ENCODE results near the gene SPZ1.
"Not testable (repeated sequence)": the region's sequence is repeated elsewhere in the genome, so short reads cannot be mapped to it uniquely, and the experiment has no call there.

The SPZ1 gene

GRCh38 chr5:80296121-80296520, 23.7 kb upstream of the SPZ1 start:
- no peak overlapping the region for H3K9ac ChIP-seq (ENCODE audit: low read length in 2 of 2)
- H3K9me3 ChIP-seq (ENCODE audit: control insufficient read depth in 2 of 2, low read length in 2 of 2), result no peaks in the 10 kb centered on the region
- H3K27ac ChIP-seq (ENCODE audit: low read length), result no peak overlapping the region
- no peaks in the 10 kb centered on the region for H3K27me3 ChIP-seq (ENCODE audit: control insufficient read depth in 1 of 2, insufficient read depth in 2 of 2, low read length in 2 of 2)
- H3K4me3 ChIP-seq (ENCODE audit: low read length in 2 of 2), result no peak overlapping the region
- no peaks in the 10 kb centered on the region for H3K36me3 ChIP-seq (ENCODE audit: control insufficient read depth in 2 of 2, insufficient read depth in 2 of 2, low read length in 2 of 2)
- H3K4me1 ChIP-seq (ENCODE audit: control insufficient read depth, insufficient read depth, low read length), result no peaks in the 10 kb centered on the region

- Histone ChIP-seq H3K9me3 (ENCODE audit: control insufficient read depth in 2 of 2, low read length in 2 of 2) (no peaks in the 10 kb centered on the region), H3K36me3 (ENCODE audit: control insufficient read depth in 2 of 2, insufficient read depth in 2 of 2, low read length in 2 of 2) (no peaks in the 10 kb centered on the region), H3K27ac (ENCODE audit: low read length) (no peak overlapping the region), H3K4me1 (ENCODE audit: control insufficient read depth, insufficient read depth, low read length) (no peaks in the 10 kb centered on the region), H3K27me3 (ENCODE audit: control insufficient read depth in 1 of 2, insufficient read depth in 2 of 2, low read length in 2 of 2) (no peaks in the 10 kb centered on the region), H3K4me3 (ENCODE audit: low read length in 2 of 2) (no peak overlapping the region), H3K9ac (ENCODE audit: low read length in 2 of 2) (no peak overlapping the region)
These were observed 20.2 kb upstream of the SPZ1 start for GRCh38 chr5:80299601-80300000.

GRCh38 chr5:80300125-80300524, 19.7 kb upstream of the SPZ1 start:
- Histone ChIP-seq H3K9me3 (ENCODE audit: control insufficient read depth in 2 of 2, low read length in 2 of 2) (no peaks in the 10 kb centered on the region), H3K4me3 (ENCODE audit: low read length in 2 of 2) (no peak overlapping the region), H3K36me3 (ENCODE audit: control insufficient read depth in 2 of 2, insufficient read depth in 2 of 2, low read length in 2 of 2) (no peaks in the 10 kb centered on the region), H3K4me1 (ENCODE audit: control insufficient read depth, insufficient read depth, low read length) (no peaks in the 10 kb centered on the region), H3K9ac (ENCODE audit: low read length in 2 of 2) (no peak overlapping the region), H3K27ac (ENCODE audit: low read length) (no peak overlapping the region), H3K27me3 (ENCODE audit: control insufficient read depth in 1 of 2, insufficient read depth in 2 of 2, low read length in 2 of 2) (no peaks in the 10 kb centered on the region)

GRCh38 chr5:80300796-80301195, 19.0 kb upstream of the SPZ1 start:
- H3K9ac ChIP-seq (ENCODE audit: low read length in 2 of 2); H3K36me3 ChIP-seq (ENCODE audit: control insufficient read depth in 2 of 2, insufficient read depth in 2 of 2, low read length in 2 of 2); H3K27me3 ChIP-seq (ENCODE audit: control insufficient read depth in 1 of 2, insufficient read depth in 2 of 2, low read length in 2 of 2); H3K9me3 ChIP-seq (ENCODE audit: control insufficient read depth in 2 of 2, low read length in 2 of 2); H3K4me1 ChIP-seq (ENCODE audit: control insufficient read depth, insufficient read depth, low read length); H3K27ac ChIP-seq (ENCODE audit: low read length); H3K4me3 ChIP-seq (ENCODE audit: low read length in 2 of 2): not testable (repeated sequence)

GRCh38 chr5:80301342-80301741, 18.5 kb upstream of the SPZ1 start:
- H3K4me3 ChIP-seq (ENCODE audit: low read length in 2 of 2), result not testable (repeated sequence)

GRCh38 chr5:80302636-80303035, 17.2 kb upstream of the SPZ1 start:
- Histone ChIP-seq H3K27ac (ENCODE audit: low read length) (no peak overlapping the region), H3K9me3 (ENCODE audit: control insufficient read depth in 2 of 2, low read length in 2 of 2) (no peaks in the 10 kb centered on the region), H3K4me1 (ENCODE audit: control insufficient read depth, insufficient read depth, low read length) (no peaks in the 10 kb centered on the region), H3K27me3 (ENCODE audit: control insufficient read depth in 1 of 2, insufficient read depth in 2 of 2, low read length in 2 of 2) (no peaks in the 10 kb centered on the region), H3K4me3 (ENCODE audit: low read length in 2 of 2) (no peak overlapping the region), H3K36me3 (ENCODE audit: control insufficient read depth in 2 of 2, insufficient read depth in 2 of 2, low read length in 2 of 2) (no peaks in the 10 kb centered on the region), H3K9ac (ENCODE audit: low read length in 2 of 2) (no peak overlapping the region)

More at GRCh38 chr5:80301342-80301741, 18.5 kb upstream of the SPZ1 start:
- not testable (repeated sequence) for H3K27me3 ChIP-seq (ENCODE audit: control insufficient read depth in 1 of 2, insufficient read depth in 2 of 2, low read length in 2 of 2); H3K9me3 ChIP-seq (ENCODE audit: control insufficient read depth in 2 of 2, low read length in 2 of 2); H3K36me3 ChIP-seq (ENCODE audit: control insufficient read depth in 2 of 2, insufficient read depth in 2 of 2, low read length in 2 of 2); H3K9ac ChIP-seq (ENCODE audit: low read length in 2 of 2); H3K4me1 ChIP-seq (ENCODE audit: control insufficient read depth, insufficient read depth, low read length); H3K27ac ChIP-seq (ENCODE audit: low read length)

GRCh38 chr5:80308526-80308925, 11.3 kb upstream of the SPZ1 start:
- Histone ChIP-seq H3K4me1 (ENCODE audit: control insufficient read depth, insufficient read depth, low read length) (no peaks in the 10 kb centered on the region), H3K27ac (ENCODE audit: low read length) (no peak overlapping the region), H3K36me3 (ENCODE audit: control insufficient read depth in 2 of 2, insufficient read depth in 2 of 2, low read length in 2 of 2) (no peaks in the 10 kb centered on the region), H3K4me3 (ENCODE audit: low read length in 2 of 2) (no peak overlapping the region), H3K9ac (ENCODE audit: low read length in 2 of 2) (no peak overlapping the region), H3K27me3 (ENCODE audit: control insufficient read depth in 1 of 2, insufficient read depth in 2 of 2, low read length in 2 of 2) (no peaks in the 10 kb centered on the region), H3K9me3 (ENCODE audit: control insufficient read depth in 2 of 2, low read length in 2 of 2) (no peaks in the 10 kb centered on the region)

GRCh38 chr5:80309871-80310665, 9.7 kb upstream of the SPZ1 start:
- Histone ChIP-seq H3K27ac (ENCODE audit: low read length) (no peak overlapping the region), H3K4me3 (ENCODE audit: low read length in 2 of 2) (no peak overlapping the region), H3K36me3 (ENCODE audit: control insufficient read depth in 2 of 2, insufficient read depth in 2 of 2, low read length in 2 of 2) (no peaks in the 10 kb centered on the region), H3K9me3 (ENCODE audit: control insufficient read depth in 2 of 2, low read length in 2 of 2) (no peaks in the 10 kb centered on the region), H3K4me1 (ENCODE audit: control insufficient read depth, insufficient read depth, low read length) (no peaks in the 10 kb centered on the region), H3K9ac (ENCODE audit: low read length in 2 of 2) (no peak overlapping the region), H3K27me3 (ENCODE audit: control insufficient read depth in 1 of 2, insufficient read depth in 2 of 2, low read length in 2 of 2) (no peaks in the 10 kb centered on the region)

GRCh38 chr5:80315244-80315643, 4.6 kb upstream of the SPZ1 start:
- Histone ChIP-seq H3K27ac (ENCODE audit: low read length) (no peak overlapping the region), H3K4me1 (ENCODE audit: control insufficient read depth, insufficient read depth, low read length) (no peaks in the 10 kb centered on the region), H3K27me3 (ENCODE audit: control insufficient read depth in 1 of 2, insufficient read depth in 2 of 2, low read length in 2 of 2) (no peaks in the 10 kb centered on the region), H3K9ac (ENCODE audit: low read length in 2 of 2) (no peak overlapping the region), H3K4me3 (ENCODE audit: low read length in 2 of 2) (no peak overlapping the region), H3K36me3 (ENCODE audit: control insufficient read depth in 2 of 2, insufficient read depth in 2 of 2, low read length in 2 of 2) (no peaks in the 10 kb centered on the region), H3K9me3 (ENCODE audit: control insufficient read depth in 2 of 2, low read length in 2 of 2) (no peaks in the 10 kb centered on the region)

- Histone ChIP-seq H3K27ac (ENCODE audit: low read length) (no peak overlapping the region), H3K9ac (ENCODE audit: low read length in 2 of 2) (no peak overlapping the region), H3K4me3 (ENCODE audit: low read length in 2 of 2) (no peak overlapping the region), H3K27me3 (ENCODE audit: control insufficient read depth in 1 of 2, insufficient read depth in 2 of 2, low read length in 2 of 2) (no peaks in the 10 kb centered on the region), H3K9me3 (ENCODE audit: control insufficient read depth in 2 of 2, low read length in 2 of 2) (no peaks in the 10 kb centered on the region), H3K4me1 (ENCODE audit: control insufficient read depth, insufficient read depth, low read length) (no peaks in the 10 kb centered on the region), H3K36me3 (ENCODE audit: control insufficient read depth in 2 of 2, insufficient read depth in 2 of 2, low read length in 2 of 2) (no peaks in the 10 kb centered on the region)
These were observed 1.6 kb upstream of the SPZ1 start for GRCh38 chr5:80318212-80318611.

GRCh38 chr5:80324912-80325311, 5.1 kb downstream of the SPZ1 start:
- H3K27ac ChIP-seq (ENCODE audit: low read length), result no peak overlapping the region
- no peaks in the 10 kb centered on the region for H3K36me3 ChIP-seq (ENCODE audit: control insufficient read depth in 2 of 2, insufficient read depth in 2 of 2, low read length in 2 of 2)
- no peaks in the 10 kb centered on the region for H3K27me3 ChIP-seq (ENCODE audit: control insufficient read depth in 1 of 2, insufficient read depth in 2 of 2, low read length in 2 of 2)
- H3K4me1 ChIP-seq (ENCODE audit: control insufficient read depth, insufficient read depth, low read length), result no peaks in the 10 kb centered on the region
- no peak overlapping the region for H3K9ac ChIP-seq (ENCODE audit: low read length in 2 of 2)
- H3K9me3 ChIP-seq (ENCODE audit: control insufficient read depth in 2 of 2, low read length in 2 of 2), result no peaks in the 10 kb centered on the region
- no peak overlapping the region for H3K4me3 ChIP-seq (ENCODE audit: low read length in 2 of 2)
